Endothelial cell of umbilical vein (primary cell): ENCODE data around the gene KIAA1614. TPM values are rescaled to one million over a fixed set of nuclear protein-coding genes. Genes with fewer than 3 reads are reported as not detected.
"Not testable (repeated sequence)": the region's sequence is repeated elsewhere in the genome, so short reads cannot be mapped to it uniquely, and the experiment has no call there.

Experiments
- BruUV-seq: library from RNA; stranded (reverse); fragments of 400-500 nt; replicated peaks from 2 replicates; lab custom pipeline; 2021; lab: Mats Ljungman, UMichigan
- CTCF ChIA-PET: fragments of 300-600, 350-600 bp; sonication (Branson Sonifier 250); formaldehyde crosslinking; loops from one replicate; lab custom pipeline; 2021; ENCODE audit warnings: antibody characterized with exemption, inconsistent platforms; lab: Charles Lee
- POLR2A ChIA-PET: fragments of 300-600, 350-600 bp; sonication (Branson Sonifier 250); formaldehyde crosslinking; loops from one replicate; lab custom pipeline; 2021; ENCODE audit warnings: antibody characterized with exemption, inconsistent platforms; lab: Charles Lee
- DNase-seq: peaks from one replicate; pipeline ENCODE4 v3.0.0-alpha.2; 2011; ENCODE audit warnings: low read depth, low spot score
- FAIRE-seq: peaks from 2 replicates; lab custom pipeline; 2011; peaks lifted over from hg19 to GRCh38; lab: Jason Lieb, UNC
- H2AFZ ChIP-seq: 2 replicates; pipeline ENCODE4 v1.6.0; 2012; ENCODE audit warnings: low read depth, low read length, control low read depth, inconsistent platforms
- H3K27ac ChIP-seq: 2 replicates; pipeline ENCODE4 v1.5.1; 2011; ENCODE audit warnings: low read depth, mild to moderate bottlenecking, control low read depth, low read length, moderate library complexity; ENCODE audit not compliant: insufficient read depth
- H3K27me3 ChIP-seq, 2 experiments: 2 replicates each; pipeline versions ENCODE4 v1.6.0 to v1.6.1; 2011; ENCODE audit warnings: low read length in 2 of 2, mixed read lengths in 1 of 2; ENCODE audit not compliant: control insufficient read depth in 2 of 2, insufficient read depth in 2 of 2
- H3K36me3 ChIP-seq, 2 experiments: 2 replicates in 1 of 2; 3 replicates in 1 of 2; pipeline ENCODE4 v1.5.1; 2011; ENCODE audit warnings: low read length in 2 of 2, mild to moderate bottlenecking in 1 of 2, moderate library complexity in 1 of 2; ENCODE audit not compliant: control insufficient read depth in 2 of 2, insufficient read depth in 2 of 2; ENCODE audit errors: extremely low read depth in 1 of 2
- H3K4me1 ChIP-seq: 3 replicates; pipeline ENCODE4 v1.5.1; 2011; ENCODE audit warnings: mild to moderate bottlenecking, low read length; ENCODE audit not compliant: control insufficient read depth, insufficient read depth; ENCODE audit errors: extremely low read depth
- H3K4me2 ChIP-seq: 2 replicates; pipeline ENCODE4 v1.6.1; 2011; ENCODE audit warnings: low read length, control low read depth, mixed read lengths; ENCODE audit not compliant: insufficient read depth
- H3K4me3 ChIP-seq, 3 experiments: fragments of 200-600 bp in 1 of 3; sonication (generic), shearing (Covaris generic) in 1 of 3; replicated peaks in 1 of 3; 2 replicates each; pipeline ENCODE4 v1.5.1; 2011 to 2016; ENCODE audit warnings: control low read depth in 3 of 3, low read length in 3 of 3, mild to moderate bottlenecking in 2 of 3, inconsistent platforms in 1 of 3, low read depth in 1 of 3, moderate library complexity in 1 of 3; ENCODE audit not compliant: insufficient read depth in 1 of 3
- H3K79me2 ChIP-seq: 2 replicates; pipeline ENCODE4 v1.6.0; 2012; ENCODE audit warnings: low read length, inconsistent platforms; ENCODE audit not compliant: control insufficient read depth, insufficient read depth
- H3K9ac ChIP-seq: replicated peaks from 2 replicates; pipeline ENCODE3; 2011; ENCODE audit warnings: low read length, control low read depth; ENCODE audit not compliant: insufficient read depth; ENCODE audit errors: extremely low read depth
- H3K9me1 ChIP-seq: replicated peaks from 3 replicates; pipeline ENCODE4 v1.6.0; 2011; ENCODE audit warnings: mild to moderate bottlenecking, low read length; ENCODE audit not compliant: control insufficient read depth, insufficient read depth; ENCODE audit errors: extremely low read depth
- H3K9me3 ChIP-seq: replicated peaks from 2 replicates; pipeline ENCODE4 v1.5.1; 2012; ENCODE audit warnings: low read length, inconsistent platforms; ENCODE audit not compliant: control insufficient read depth, insufficient read depth
- H4K20me1 ChIP-seq: replicated peaks from 2 replicates; pipeline ENCODE3; 2011; ENCODE audit warnings: mild to moderate bottlenecking, low read length; ENCODE audit not compliant: control insufficient read depth, insufficient read depth; ENCODE audit errors: extremely low read depth
- CTCF ChIP-seq, 2 donors: IDR thresholded peaks; 1 replicate in 1 of 2; 2 replicates in 1 of 2; pipeline ENCODE4 v1.5.1; 2011; ENCODE audit warnings: low read length in 2 of 2, mild to moderate bottlenecking in 2 of 2, moderate library complexity in 2 of 2, control low read depth in 1 of 2, inconsistent platforms in 1 of 2, low read depth in 1 of 2; ENCODE audit not compliant: insufficient read depth in 1 of 2; ENCODE audit errors: extremely low read depth in 1 of 2
- EZH2 ChIP-seq: IDR thresholded peaks from 2 replicates; pipeline ENCODE4 v1.6.1; 2012; ENCODE audit warnings: borderline replicate concordance, low read depth, mild to moderate bottlenecking, moderate library complexity, low read length, inconsistent platforms; ENCODE audit not compliant: severe bottlenecking
- FOS ChIP-seq: IDR thresholded peaks from 2 replicates; pipeline ENCODE4 v1.6.1; 2011; ENCODE audit warnings: mild to moderate bottlenecking, low read length, moderate library complexity, borderline replicate concordance; ENCODE audit not compliant: insufficient read depth
- GATA2 ChIP-seq: IDR thresholded peaks from 2 replicates; pipeline ENCODE4 v1.7.0; 2011; ENCODE audit warnings: low read depth, mild to moderate bottlenecking, moderate library complexity, mixed read lengths, low read length; ENCODE audit not compliant: insufficient read length, insufficient read depth
- JUN ChIP-seq: IDR thresholded peaks from 2 replicates; pipeline ENCODE4 v1.6.1; 2011; ENCODE audit warnings: borderline replicate concordance, low read depth; ENCODE audit not compliant: insufficient read length, insufficient read depth
- MAX ChIP-seq: IDR thresholded peaks from 2 replicates; pipeline ENCODE4 v1.6.1; 2011; ENCODE audit not compliant: insufficient read depth, insufficient read length
- MYC ChIP-seq: IDR thresholded peaks from one replicate; pipeline ENCODE4 v1.6.1; 2011; ENCODE audit warnings: mild to moderate bottlenecking, low read depth, low read length
- POLR2A ChIP-seq: IDR thresholded peaks from 2 replicates; pipeline ENCODE4 v1.6.1; 2012; ENCODE audit warnings: low read depth, mild to moderate bottlenecking, control low read depth, low read length
- POLR2AphosphoS5 ChIP-seq: IDR thresholded peaks from 2 replicates; pipeline ENCODE4 v1.6.1; 2012; ENCODE audit warnings: low read depth, mild to moderate bottlenecking, control low read depth, low read length, moderate library complexity; ENCODE audit not compliant: insufficient read depth
- dilution Hi-C: fragments of 300-500 bp; cut with MboI; formaldehyde crosslinking; loops from one replicate; pipeline ENCODE4 v1.15.0; 2019; ENCODE audit warnings: low sequenced_read_pairs; ENCODE audit not compliant: extremely low pct_ligation_motif_present
- intact Hi-C: fragments of 100-400 bp; cut with micrococcal nuclease; formaldehyde crosslinking; loops from one replicate; pipeline ENCODE4 v1.10.0; 2022
- polyA plus RNA-seq, 4 experiments: library from polyadenylated mRNA; depleted of rRNA in 3 of 4; stranded (reverse) in 3 of 4; unstranded in 1 of 4; fragments of >200 nt; gene quantifications; 2 replicates each; pipeline versions ENCODE4 v1.2.1 to v1.2.3, GENCODE V29; 2011 to 2012; ENCODE audit warnings: missing spikeins in 1 of 4
- total RNA-seq: library from RNA; stranded (reverse); gene quantifications from 2 replicates; pipeline ENCODE4 v1.2.3, GENCODE V29; 2021

The KIAA1614 gene
- total and polyA plus RNA-seq, 2 donors (not counting 3 experiments of a cell fraction or from before 2014, with no cell fraction given): 1.0 to 2.0 TPM

GRCh38 chr1:180956028-180956640, 43.4 kb downstream of the KIAA1614 start:
- CTCF ChIA-PET: interaction anchor here (1.6 to 1.8 kb wide), 2 partner anchors 8 to 74 kb away, joined by 5 to 6 read pairs; no protein-coding TSS in a partner anchor

GRCh38 chr1:180959620-180960019, 46.9 kb downstream of the KIAA1614 start:
- dilution Hi-C loops, BruUV-seq, H3K36me3 ChIP-seq, H2AFZ ChIP-seq, H3K9me3 ChIP-seq, H3K4me3 ChIP-seq, POLR2A ChIA-PET, H3K9me1 ChIP-seq, H3K79me2 ChIP-seq, DNase-seq, H3K4me2 ChIP-seq, H3K9ac ChIP-seq, H3K27ac ChIP-seq, H3K27me3 ChIP-seq, CTCF ChIA-PET, H3K4me1 ChIP-seq, intact Hi-C loops, FAIRE-seq, H4K20me1 ChIP-seq: not testable (repeated sequence)

More at GRCh38 chr1:180956028-180956640, 43.4 kb downstream of the KIAA1614 start:
- H3K4me2 ChIP-seq: no peak overlapping the region
- H4K20me1 ChIP-seq: no peaks in the 10 kb centered on the region
- H3K4me1 ChIP-seq: peaks cover 6% of the 10 kb centered on the region
- no peak overlapping the region for H3K4me3 ChIP-seq
- H3K27me3 ChIP-seq: no peaks in the 10 kb centered on the region
- no peak overlapping the region for H2AFZ ChIP-seq
- no peak overlapping the region for H3K9ac ChIP-seq
- H3K9me1 ChIP-seq: no peaks in the 10 kb centered on the region
- no peak for FAIRE-seq
- H3K27ac ChIP-seq: no peak overlapping the region
- dilution Hi-C loops: no loop called here
- no TSS peak for BruUV-seq
- no peaks in the 10 kb centered on the region for H3K36me3 ChIP-seq
- H3K9me3 ChIP-seq: no peaks in the 10 kb centered on the region
- TF ChIP-seq EZH2 (no peak), CTCF (IDR thresholded peaks at IDR 0.05; ENCODE audit: extremely low read depth in 1 of 2, insufficient read depth in 1 of 2, low read depth in 1 of 2, low read length in 2 of 2) (no peak), FOS (no peak), POLR2A (no peak), MAX (no peak), GATA2 (no peak), POLR2AphosphoS5 (no peak), MYC (no peak), JUN (no peak)
- POLR2A ChIA-PET: no interaction called here
- no peak for DNase-seq
- H3K79me2 ChIP-seq: no peaks in the 10 kb centered on the region
- intact Hi-C loops: no loop called here
